Left colon (tissue), 2 donors: ENCODE data around the gene SRRD. TPM values are rescaled to one million over a fixed set of nuclear protein-coding genes. Genes with fewer than 3 reads are reported as not detected.
"Not testable (repeated sequence)": the region's sequence is repeated elsewhere in the genome, so short reads cannot be mapped to it uniquely, and the experiment has no call there.

ENCODE experiments used
- ATAC-seq: fragments of 200-7000 bp; cut with Tn5 transposase; one replicate; pipeline ENCODE4 v1.9.1; 2020; ENCODE audit warnings: mild to moderate bottlenecking, moderate library complexity
- DNase-seq, 2 donors: peaks; one replicate each; pipeline ENCODE4 v3.0.0-alpha.2; 2020
- intact Hi-C, 2 donors: fragments of 100-400 bp; cut with DNase I in 1 of 2; cut with micrococcal nuclease in 1 of 2; formaldehyde crosslinking; loops; one replicate each; pipeline versions ENCODE4 v1.11.2 to v1.14.0; 2022; cut with DNase I, micrococcal nuclease
- total RNA-seq, 2 donors: library from RNA; stranded (reverse); fragmentation: NEBNext Ultra II Directional; extraction: Animal tissue kit (Norgen Biotek cat#: 25700); gene quantifications; one replicate each; pipeline ENCODE4 v1.2.1, GENCODE V29; 2021
- donor health status: DM: no; HTN: no; CAD: no.
- donor health status: DM: yes; HTN: yes; CAD: no.

SRRD gene
- total RNA-seq, 2 donors from 2014 or later = 12.5 to 12.8 TPM

- intact Hi-C loops = no loop called here
Measured at GRCh38 chr22:26508148-26508547, 24.5 kb downstream of the SRRD start.

GRCh38 chr22:26512149-26512793 lies 28.6 kb downstream of the SRRD start, which contains the start of gene TFIP11:
Gene TFIP11, minus strand, starts transcription at chr22:26512473. Its CDS starts 2,201 bp downstream, at chr22:26510272.
- DNase-seq (peak; percentile 93 to 98), ATAC-seq (peak; percentile 99)
- intact Hi-C loops = no loop called here

More at GRCh38 chr22:26508148-26508547, 24.5 kb downstream of the SRRD start:
- no peak for ATAC-seq
- DNase-seq = no peak

- no peak for DNase-seq
- ATAC-seq = no peak
Measured at GRCh38 chr22:26513838-26514237, 30.2 kb downstream of the SRRD start.

GRCh38 chr22:26514419-26515161 lies 30.9 kb downstream of the SRRD start:
- ATAC-seq (no peak), DNase-seq (no peak)
- intact Hi-C loops = no loop called here

More at GRCh38 chr22:26513838-26514237, 30.2 kb downstream of the SRRD start:
- intact Hi-C loops = no loop called here

- intact Hi-C loops = no loop called here
- no peak for DNase-seq
- ATAC-seq = no peak
Measured at GRCh38 chr22:26515931-26516330, 32.3 kb downstream of the SRRD start.

- no peak for DNase-seq
- intact Hi-C loops = no loop called here
- no peak for ATAC-seq
Measured at GRCh38 chr22:26516503-26516902, 32.8 kb downstream of the SRRD start.

- DNase-seq (no peak), ATAC-seq (no peak)
- intact Hi-C loops = no loop called here
Measured at GRCh38 chr22:26517429-26517828, 33.8 kb downstream of the SRRD start.

GRCh38 chr22:26522012-26522411 lies 38.3 kb downstream of the SRRD start:
- DNase-seq (no peak), ATAC-seq (no peak)
- intact Hi-C loops = no loop called here

GRCh38 chr22:26522592-26522991 lies 38.9 kb downstream of the SRRD start:
- no peak for DNase-seq
- intact Hi-C loops = no loop called here
- no peak for ATAC-seq

GRCh38 chr22:26524870-26525269 lies 41.2 kb downstream of the SRRD start:
- DNase-seq = no peak
- intact Hi-C loops = no loop called here
- ATAC-seq = no peak

GRCh38 chr22:26525946-26526564 lies 42.4 kb downstream of the SRRD start:
- intact Hi-C loops = no loop called here
- ATAC-seq (no peak), DNase-seq (no peak)

- intact Hi-C loops = no loop called here
- DNase-seq (no peak), ATAC-seq (no peak)
Measured at GRCh38 chr22:26527167-26527566, 43.5 kb downstream of the SRRD start.

- ATAC-seq (no peak), DNase-seq (no peak)
- intact Hi-C loops = no loop called here
Measured at GRCh38 chr22:26527574-26528465, 44.1 kb downstream of the SRRD start.

GRCh38 chr22:26528518-26528917 lies 44.8 kb downstream of the SRRD start:
- intact Hi-C loops, DNase-seq, ATAC-seq: not testable (repeated sequence)

GRCh38 chr22:26529345-26529744 lies 45.7 kb downstream of the SRRD start:
- DNase-seq (no peak), ATAC-seq (no peak)
- intact Hi-C loops = no loop called here

GRCh38 chr22:26534171-26534855 lies 50.6 kb downstream of the SRRD start:
- intact Hi-C loops = no loop called here
- DNase-seq (no peak), ATAC-seq (no peak)

- no peak for ATAC-seq
- DNase-seq = no peak
- intact Hi-C loops = no loop called here
Measured at GRCh38 chr22:26534874-26535602, 51.4 kb downstream of the SRRD start.

GRCh38 chr22:26535603-26535908 lies 51.9 kb downstream of the SRRD start:
- intact Hi-C loops = no loop called here

More at GRCh38 chr22:26535603-26535908, 51.9 kb downstream of the SRRD start:
- ATAC-seq (no peak), DNase-seq (no peak)
